Esophagus muscularis mucosa (tissue), 4 donors: Measurements from ENCODE around the gene UBASH3A. TPM values are rescaled to one million over a fixed set of nuclear protein-coding genes. Genes with fewer than 3 reads are reported as not detected.

Source experiments
- DNase-seq: peaks from one replicate; pipeline ENCODE4 v3.0.0-alpha.2; 2017; ENCODE audit errors: extremely low spot score
- H3K27ac ChIP-seq, 4 donors: fragments of 200-600 bp; sonication (generic); replicated peaks in 1 of 4; 1 replicate in 3 of 4; 2 replicates in 1 of 4; pipeline ENCODE4 v1.5.1; 2016 to 2019; ENCODE audit warnings: mild to moderate bottlenecking in 1 of 4
- H3K27me3 ChIP-seq, 4 donors: fragments of 200-600 bp; sonication (generic); one replicate each; pipeline versions ENCODE4 v1.5.1 to v1.6.0; 2016 to 2019
- H3K36me3 ChIP-seq, 4 donors: fragments of 200-600 bp; sonication (generic); one replicate each; pipeline ENCODE4 v1.5.1; 2016 to 2019
- H3K4me1 ChIP-seq, 4 donors: fragments of 200-600 bp; sonication (generic); one replicate each; pipeline ENCODE4 v1.5.1; 2016 to 2019
- H3K4me3 ChIP-seq, 4 donors: fragments of 200-600 bp; sonication (generic); 1 replicate in 2 of 4; 2 replicates in 2 of 4; pipeline ENCODE4 v1.5.1; 2016 to 2019; ENCODE audit warnings: mild to moderate bottlenecking in 4 of 4, moderate library complexity in 1 of 4
- H3K9me3 ChIP-seq, 4 donors: fragments of 200-600 bp; sonication (generic); 1 replicate in 3 of 4; 2 replicates in 1 of 4; pipeline ENCODE4 v1.5.1; 2016 to 2019
- CTCF ChIP-seq, 3 experiments: fragments of 200-600 bp in 2 of 3; fragments of 450-650 bp in 1 of 3; sonication (generic) in 2 of 3; IDR thresholded peaks; one replicate each; pipeline ENCODE4 v1.5.1; 2017 to 2019; ENCODE audit warnings: antibody characterized with exemption in 3 of 3, mild to moderate bottlenecking in 2 of 3, moderate library complexity in 1 of 3
- EP300 ChIP-seq: sonication (generic); formaldehyde crosslinking; IDR thresholded peaks from one replicate; pipeline ENCODE4 v1.6.1; 2017; ENCODE audit warnings: antibody characterized with exemption
- POLR2A ChIP-seq: fragments of 450-650 bp; IDR thresholded peaks from one replicate; pipeline ENCODE4 v1.6.1; 2017; ENCODE audit warnings: antibody characterized with exemption, moderate library complexity, mild to moderate bottlenecking, low read depth
- POLR2AphosphoS5 ChIP-seq, 2 donors: sonication (generic); formaldehyde crosslinking; IDR thresholded peaks; one replicate each; pipeline ENCODE4 v1.6.1; 2017; ENCODE audit warnings: antibody characterized with exemption in 2 of 2
- WGBS: methylation state at CpG from one replicate; pipeline ENCODE4 v1.1.5; 2018; 5-methylcytosine and 5-hydroxymethylcytosine counted together
- intact Hi-C: fragments of 100-400 bp; cut with DNase I; formaldehyde crosslinking; loops from one replicate; pipeline ENCODE4 v1.15.1; 2023
- total RNA-seq, 4 donors: library from RNA; depleted of rRNA; stranded (reverse); fragments of >200 nt; gene quantifications; one replicate each; pipeline versions ENCODE4 v1.1.0 to v1.2.1, GENCODE V29; 2016

Gene UBASH3A
- total RNA-seq, 4 donors from 2014 or later = 0.17 to 0.78 (median 0.50) TPM; not detected in 1

GRCh38 chr21:42395905-42396651 lies 7.6 kb upstream of the UBASH3A start, which contains the start of gene TMPRSS3:
TMPRSS3 (minus strand) TSS chr21:42396052; CDS start chr21:42395417, 635 bp downstream.
- DNase-seq = no peak
- H3K4me1 ChIP-seq = no peaks in the 10 kb centered on the region
- no peaks in the 10 kb centered on the region for H3K9me3 ChIP-seq
- 77% methylated on average over 17 of the region's 17 CpGs for WGBS
- H3K27me3 ChIP-seq = peaks cover 0 to 34% (median 0%) of the 10 kb centered on the region in 4 donors
- no peak for TF ChIP-seq EP300
- TF ChIP-seq POLR2A = no peak
- no peak for TF ChIP-seq CTCF (IDR thresholded peaks at IDR 0.05)
- no peak for TF ChIP-seq POLR2AphosphoS5 (IDR thresholded peaks at IDR 0.05)
- no peak within 1 kb of the TSS for H3K4me3 ChIP-seq
- intact Hi-C loops = no loop called here
- no peaks in the 10 kb centered on the region for H3K36me3 ChIP-seq
- H3K27ac ChIP-seq = no peak within 1 kb of the TSS

GRCh38 chr21:42396799-42397745 lies 6.6 kb upstream of the UBASH3A start:
- Histone ChIP-seq H3K36me3 (no peaks in the 10 kb centered on the region), H3K27me3 (peaks cover 0 to 25% (median 0%) of the 10 kb centered on the region in 4 donors), H3K4me3 (no peak overlapping the region), H3K9me3 (peaks cover 0 to 8% (median 4%) of the 10 kb centered on the region in 4 donors), H3K4me1 (no peaks in the 10 kb centered on the region), H3K27ac (no peak overlapping the region)
- no peak for DNase-seq
- TF ChIP-seq POLR2A = no peak
- intact Hi-C loops = no loop called here
- WGBS = 86% methylated on average over 19 of the region's 19 CpGs

GRCh38 chr21:42397746-42398394 lies 5.8 kb upstream of the UBASH3A start:
- WGBS = 93% methylated on average over 13 of the region's 14 CpGs
- peaks cover 0 to 12% (median 6%) of the 10 kb centered on the region in 4 donors for H3K9me3 ChIP-seq
- no peaks in the 10 kb centered on the region for H3K36me3 ChIP-seq
- intact Hi-C loops = no loop called here
- H3K4me3 ChIP-seq = no peak overlapping the region
- DNase-seq = no peak
- no peaks in the 10 kb centered on the region for H3K4me1 ChIP-seq
- TF ChIP-seq EP300 = no peak
- TF ChIP-seq POLR2A = no peak
- TF ChIP-seq CTCF (IDR thresholded peaks at IDR 0.05) = no peak
- no peak for TF ChIP-seq POLR2AphosphoS5 (IDR thresholded peaks at IDR 0.05)
- H3K27ac ChIP-seq = no peak overlapping the region
- H3K27me3 ChIP-seq = peaks cover 0 to 17% (median 0%) of the 10 kb centered on the region in 4 donors

DNA sequence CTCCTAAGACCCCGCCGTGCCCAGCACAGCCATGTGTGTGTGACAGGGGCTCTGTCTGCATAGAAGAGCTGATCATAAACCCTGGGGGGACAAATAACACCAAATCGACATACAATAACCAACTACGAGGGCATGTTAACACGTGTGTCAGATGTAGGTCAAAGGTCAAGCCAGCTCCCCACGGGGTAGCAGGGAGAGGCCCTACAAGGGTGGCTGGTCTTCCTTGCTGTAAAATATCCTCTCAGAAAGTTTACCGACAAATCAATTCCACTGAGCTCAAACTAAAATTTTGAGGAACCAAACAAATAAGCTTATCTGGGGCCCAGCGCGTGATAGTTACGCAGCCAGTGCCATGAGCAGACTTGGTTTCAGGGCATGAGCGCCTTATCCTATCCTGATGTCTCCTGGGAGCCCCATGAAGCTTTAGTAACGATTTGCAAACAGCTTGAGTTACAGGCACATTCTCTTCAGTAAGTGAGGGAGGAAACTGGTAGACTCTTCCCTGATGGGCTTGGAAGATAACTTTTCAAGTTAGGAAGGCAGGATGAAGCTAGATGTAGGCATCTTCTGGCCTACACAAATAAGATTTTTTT lies 5.2 kb upstream of the UBASH3A start:
- Histone ChIP-seq H3K27me3 (peaks cover 0 to 17% (median 0%) of the 10 kb centered on the region in 4 donors), H3K9me3 (peaks cover 0 to 12% (median 6%) of the 10 kb centered on the region in 4 donors), H3K4me3 (no peak overlapping the region), H3K27ac (no peak overlapping the region), H3K4me1 (no peaks in the 10 kb centered on the region), H3K36me3 (no peaks in the 10 kb centered on the region)
- intact Hi-C loops = no loop called here
- DNase-seq = no peak
- TF ChIP-seq POLR2A (no peak), POLR2AphosphoS5 (IDR thresholded peaks at IDR 0.05) (no peak), EP300 (no peak), CTCF (IDR thresholded peaks at IDR 0.05) (no peak)
- 73% methylated on average over 12 of the region's 12 CpGs for WGBS
